SK-N-MC (cell line): Measurements from ENCODE around the gene SCAF1.

Experiments
- EZH2 ChIP-seq: fragments of 200-600 bp; sonication (generic); IDR thresholded peaks from one replicate; pipeline ENCODE4 v1.6.1; 2017; ENCODE audit warnings: antibody characterized with exemption
- FOXP2 ChIP-seq: optimal IDR thresholded peaks from 2 replicates; pipeline ENCODE3; 2011; ENCODE audit warnings: mild to moderate bottlenecking, moderate library complexity; ENCODE audit not compliant: insufficient read depth; ENCODE audit errors: extremely low read length, control extremely low read depth
- POLR2AphosphoS5 ChIP-seq: IDR thresholded peaks from 2 replicates; pipeline ENCODE4 v1.6.1; 2012; ENCODE audit warnings: mild to moderate bottlenecking, low read depth, low read length, borderline replicate concordance

DNA sequence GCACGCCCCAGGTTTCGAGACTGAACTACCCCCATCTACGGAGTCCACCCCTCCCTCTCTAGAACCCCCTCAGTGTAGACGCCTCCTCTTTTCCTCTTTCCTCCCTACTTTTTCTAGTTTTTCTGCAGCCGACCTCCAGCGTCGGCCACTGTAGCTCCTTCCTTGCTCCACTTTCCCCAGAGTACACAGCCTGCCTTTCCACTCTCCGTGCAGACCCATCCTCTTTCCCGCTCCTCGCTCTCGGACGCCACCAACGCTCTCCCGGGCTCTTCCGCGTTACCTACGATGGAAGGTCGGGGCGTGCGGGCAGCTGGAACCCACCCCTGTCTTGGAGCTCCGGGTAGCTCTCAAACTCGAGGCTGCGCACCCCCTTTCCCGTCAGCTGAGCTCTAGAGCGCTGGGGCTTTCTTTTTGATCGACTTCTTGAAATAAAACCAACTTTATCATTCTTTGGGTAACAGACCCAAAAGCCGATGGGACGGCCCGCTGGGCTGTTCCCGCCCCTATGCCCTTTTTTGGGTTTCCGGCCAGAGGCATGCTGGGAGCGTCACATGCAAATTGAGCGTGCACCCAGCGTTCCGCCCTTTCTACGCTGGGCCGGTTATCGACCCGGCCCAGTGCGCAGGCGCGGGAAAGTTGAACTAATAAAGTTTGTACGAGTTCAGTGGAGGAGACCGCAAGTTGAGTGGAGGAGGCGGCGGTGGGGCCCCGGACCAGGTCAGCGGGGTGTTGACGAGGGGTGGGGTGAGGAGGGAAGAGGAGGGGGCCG lies 23.5 kb downstream of the SCAF1 start, which contains the start of the genes BCL2L12 and IRF3:
- TF ChIP-seq EZH2 (no peak), POLR2AphosphoS5 (peak; percentile 91), FOXP2 (peak; percentile 31)
